Measurements from ENCODE around the gene POLR2C.
A peak's percentile ranks its signal among the peaks of the same experiment; 100 is the strongest.

POLR2C gene

DNA sequence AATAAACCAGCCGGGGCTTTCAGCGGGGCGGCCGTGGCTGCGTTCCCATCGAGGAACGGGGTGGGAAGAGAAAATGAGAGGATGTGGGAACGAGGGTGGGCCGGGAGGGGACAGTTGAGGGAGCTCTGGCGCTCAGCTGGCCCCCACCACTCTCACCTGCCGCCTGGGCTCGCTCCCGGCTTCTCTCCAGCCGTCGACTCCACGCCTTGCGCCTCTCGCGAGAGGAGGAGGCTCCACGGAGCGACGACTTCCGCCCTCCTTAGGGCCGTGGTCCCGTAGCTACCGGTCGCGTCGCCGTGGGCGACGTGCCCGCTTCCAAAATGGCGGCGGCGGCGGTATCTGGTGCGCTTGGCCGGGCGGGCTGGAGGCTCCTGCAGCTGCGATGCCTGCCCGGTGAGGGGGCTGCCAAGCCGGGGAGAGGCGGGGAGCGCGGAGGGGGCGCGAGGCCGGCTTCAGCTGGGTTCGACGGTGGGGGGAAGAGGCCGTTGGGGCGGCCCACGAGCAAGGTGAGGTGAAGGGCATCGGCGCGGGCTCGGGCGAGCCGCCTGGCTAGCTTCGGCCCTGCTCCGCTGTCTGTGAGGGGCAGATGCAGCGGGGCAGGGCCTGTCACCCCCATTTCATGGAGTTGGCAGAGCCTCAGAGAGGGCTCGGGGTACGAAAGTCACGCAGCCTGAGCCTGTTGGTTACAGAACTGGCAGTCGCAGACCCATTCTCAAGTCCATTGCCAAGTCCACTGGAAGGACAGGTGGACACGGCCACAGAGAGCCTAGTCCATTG, 15.1 kb upstream of the POLR2C start, which contains the start of the genes CIAPIN1 and COQ9:
Gene CIAPIN1, minus strand, starts transcription at position 200 of the 777 bp plus-strand sequence. CDS start 6,457 bp downstream, outside the sequence.
Gene COQ9, plus strand, starts transcription at position 294 of the 777 bp plus-strand sequence. Its CDS starts 27 bp downstream, at position 321.
- peak; percentile 72 for DNase-seq (ENCODE audit: low read depth, low spot score)
- H3K27ac ChIP-seq, result peak within 1 kb of the TSS; percentile 62

DNA sequence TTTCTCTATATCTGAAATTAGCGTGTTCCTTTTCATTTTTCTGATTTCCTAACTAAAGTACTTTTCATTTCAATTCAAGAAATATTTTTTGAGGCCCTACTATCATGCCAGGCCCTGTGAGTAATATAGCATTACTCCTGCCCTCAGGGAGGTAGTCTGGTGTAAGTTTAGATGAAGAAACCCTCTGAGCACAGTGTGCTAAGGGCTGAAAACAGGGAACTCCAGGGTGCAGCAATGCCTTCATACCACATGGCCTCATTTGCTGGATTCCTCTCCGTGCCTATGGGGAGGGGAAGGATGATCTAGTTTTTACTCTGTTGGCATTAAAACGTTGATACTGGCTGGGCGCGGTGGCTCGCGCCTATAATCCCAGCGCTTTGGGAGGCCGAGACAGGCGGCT, 10.5 kb upstream of the POLR2C start:
- no peak overlapping the region for H3K27ac ChIP-seq
- DNase-seq (ENCODE audit: low read depth, low spot score), result no peak

DNA sequence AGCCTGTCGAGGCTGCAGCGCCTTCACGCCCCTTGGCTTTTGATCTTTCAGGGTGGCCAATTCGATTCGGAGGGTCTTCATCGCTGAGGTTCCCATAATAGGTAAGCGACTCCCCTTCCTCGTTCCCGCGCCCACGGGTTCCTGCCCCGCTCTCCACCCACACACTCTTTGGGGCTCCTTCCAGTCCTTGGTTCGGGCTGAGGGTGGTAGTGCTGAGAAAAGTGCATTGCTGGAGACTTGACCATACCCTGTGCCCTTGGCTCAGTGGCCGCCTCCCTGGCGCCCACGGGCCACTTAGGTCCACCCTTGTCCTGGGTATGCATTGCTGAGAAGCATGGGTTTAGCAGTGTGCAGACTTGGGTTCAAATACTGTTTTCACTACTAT, 491 bp downstream of the POLR2C start:
- peak overlapping the region; percentile 17 for H3K27ac ChIP-seq
- DNase-seq (ENCODE audit: low read depth, low spot score), result no peak

DNA sequence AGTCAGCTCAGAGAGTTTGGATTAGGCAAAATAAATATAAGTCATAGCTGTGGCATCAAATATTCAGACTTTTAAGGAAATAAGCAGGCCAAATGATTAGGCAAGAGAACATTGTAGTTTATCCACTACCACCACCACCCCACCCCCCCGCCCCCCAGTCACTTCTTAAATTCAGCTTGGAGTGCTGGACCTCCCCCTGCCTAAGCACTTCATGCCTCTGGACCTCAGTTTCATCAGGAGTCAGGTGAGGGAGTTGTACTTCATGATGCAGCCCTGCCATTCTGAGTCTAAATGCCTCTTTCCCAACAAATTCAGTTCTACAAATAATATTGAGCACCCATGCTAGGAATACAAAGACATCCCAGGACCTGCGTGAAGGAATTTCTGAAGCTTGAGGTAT, 2.0 kb downstream of the POLR2C start:
- DNase-seq (ENCODE audit: low read depth, low spot score), result no peak
- no peak overlapping the region for H3K27ac ChIP-seq

DNA sequence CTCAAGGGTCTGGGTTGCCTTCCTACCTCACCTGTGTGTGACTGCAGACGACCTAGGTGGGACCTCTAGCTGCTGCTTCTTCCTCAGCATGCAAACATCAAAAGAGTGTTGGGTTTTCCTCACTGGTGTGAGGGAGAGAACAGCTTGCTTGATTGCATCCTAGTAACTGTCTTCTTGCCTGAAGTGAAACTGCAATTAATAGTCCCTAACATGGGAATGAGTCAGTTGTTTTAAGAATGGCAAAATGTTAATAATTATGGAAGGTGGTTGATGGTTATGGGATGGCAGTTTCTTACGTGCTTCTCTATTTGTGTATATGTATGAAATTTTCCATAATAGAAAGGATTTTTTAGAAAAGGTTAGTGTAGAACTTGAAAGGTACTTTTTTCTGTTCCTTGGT, 5.9 kb downstream of the POLR2C start:
- DNase-seq (ENCODE audit: low read depth, low spot score), result no peak
- no peak overlapping the region for H3K27ac ChIP-seq

DNA sequence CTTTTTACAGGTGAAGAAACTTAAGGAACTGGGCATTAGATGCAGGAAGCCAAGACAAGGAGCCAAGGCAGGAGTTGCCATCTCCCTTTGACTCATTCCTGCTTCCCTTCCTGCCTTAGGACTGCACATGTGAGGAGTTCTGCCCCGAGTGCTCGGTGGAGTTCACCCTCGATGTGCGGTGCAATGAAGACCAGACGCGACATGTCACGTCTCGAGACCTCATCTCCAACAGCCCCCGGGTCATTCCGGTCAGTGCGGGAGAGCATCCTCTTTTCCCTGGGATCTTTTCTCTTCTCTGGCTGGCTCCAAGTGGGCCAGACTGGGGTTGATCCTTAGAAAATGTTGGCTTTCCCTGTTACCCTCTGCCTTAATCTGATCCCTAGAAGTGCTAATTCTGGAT, 6.6 kb downstream of the POLR2C start:
- H3K27ac ChIP-seq, result no peak overlapping the region
- no peak for DNase-seq (ENCODE audit: low read depth, low spot score)

DNA sequence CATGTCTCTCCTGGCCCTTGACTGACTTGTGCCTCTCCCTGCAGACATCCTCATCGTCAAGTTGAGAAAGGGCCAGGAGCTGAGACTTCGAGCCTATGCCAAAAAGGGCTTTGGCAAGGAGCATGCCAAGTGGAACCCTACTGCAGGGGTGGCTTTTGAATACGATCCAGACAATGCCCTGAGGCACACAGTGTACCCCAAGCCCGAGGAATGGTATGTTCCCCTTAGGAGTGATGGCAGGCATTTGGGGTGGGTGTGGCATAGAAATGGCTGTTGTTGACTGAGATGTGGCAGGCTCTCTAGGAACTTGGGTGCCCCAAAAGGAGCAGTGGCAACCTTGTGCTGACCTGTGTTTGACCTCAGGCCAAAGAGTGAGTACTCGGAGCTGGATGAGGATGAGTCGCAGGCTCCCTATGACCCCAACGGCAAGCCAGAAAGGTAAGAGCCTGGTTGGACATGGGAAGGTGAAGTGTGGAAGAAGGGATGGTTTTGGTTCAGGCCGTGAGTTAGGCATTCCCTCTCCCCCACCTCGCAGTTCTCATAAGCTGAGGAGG, 7.5 kb downstream of the POLR2C start:
- no peak overlapping the region for H3K27ac ChIP-seq
- no peak for DNase-seq (ENCODE audit: low read depth, low spot score)

DNA sequence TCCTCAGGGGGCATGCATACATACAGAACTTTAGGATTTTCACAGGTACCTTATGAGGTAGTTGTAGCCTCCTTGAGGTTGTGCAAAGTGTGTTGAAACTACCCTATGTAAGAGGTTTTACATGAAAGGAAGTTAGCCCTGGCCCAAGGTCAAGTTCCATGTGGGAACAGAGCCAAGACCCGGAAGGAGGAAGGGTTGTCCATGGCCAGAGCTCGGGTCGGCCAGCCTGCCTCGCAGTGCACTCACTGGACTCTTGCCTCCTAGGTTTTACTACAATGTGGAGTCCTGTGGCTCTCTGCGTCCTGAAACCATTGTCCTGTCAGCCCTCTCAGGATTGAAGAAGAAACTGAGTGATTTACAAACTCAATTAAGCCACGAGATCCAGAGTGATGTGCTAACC, 8.2 kb downstream of the POLR2C start:
- H3K27ac ChIP-seq, result no peak overlapping the region

DNA sequence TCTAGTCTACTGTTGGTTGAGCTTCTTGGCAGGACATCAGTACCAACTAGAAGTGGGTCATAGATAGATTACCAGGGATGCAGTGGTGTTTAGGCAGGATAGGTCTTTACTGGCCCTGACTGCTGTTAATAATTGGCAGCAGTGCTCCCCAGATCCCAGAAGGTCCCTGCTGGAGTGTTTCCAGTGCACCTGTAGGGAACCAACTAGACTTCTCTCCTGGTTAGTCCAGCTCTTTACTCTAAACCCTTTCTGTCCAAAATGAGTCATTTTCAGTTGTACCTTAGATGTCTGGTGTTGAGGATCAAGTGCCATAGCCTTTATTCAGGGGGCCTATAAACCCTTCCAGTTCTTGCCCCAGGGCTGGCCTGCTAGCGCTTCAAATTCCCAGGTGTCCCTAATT, 8.7 kb downstream of the POLR2C start:
- no peak overlapping the region for H3K27ac ChIP-seq

More for the DNA sequence above, 8.2 kb downstream of the POLR2C start:
- DNase-seq (ENCODE audit: low read depth, low spot score), result no peak

DNA sequence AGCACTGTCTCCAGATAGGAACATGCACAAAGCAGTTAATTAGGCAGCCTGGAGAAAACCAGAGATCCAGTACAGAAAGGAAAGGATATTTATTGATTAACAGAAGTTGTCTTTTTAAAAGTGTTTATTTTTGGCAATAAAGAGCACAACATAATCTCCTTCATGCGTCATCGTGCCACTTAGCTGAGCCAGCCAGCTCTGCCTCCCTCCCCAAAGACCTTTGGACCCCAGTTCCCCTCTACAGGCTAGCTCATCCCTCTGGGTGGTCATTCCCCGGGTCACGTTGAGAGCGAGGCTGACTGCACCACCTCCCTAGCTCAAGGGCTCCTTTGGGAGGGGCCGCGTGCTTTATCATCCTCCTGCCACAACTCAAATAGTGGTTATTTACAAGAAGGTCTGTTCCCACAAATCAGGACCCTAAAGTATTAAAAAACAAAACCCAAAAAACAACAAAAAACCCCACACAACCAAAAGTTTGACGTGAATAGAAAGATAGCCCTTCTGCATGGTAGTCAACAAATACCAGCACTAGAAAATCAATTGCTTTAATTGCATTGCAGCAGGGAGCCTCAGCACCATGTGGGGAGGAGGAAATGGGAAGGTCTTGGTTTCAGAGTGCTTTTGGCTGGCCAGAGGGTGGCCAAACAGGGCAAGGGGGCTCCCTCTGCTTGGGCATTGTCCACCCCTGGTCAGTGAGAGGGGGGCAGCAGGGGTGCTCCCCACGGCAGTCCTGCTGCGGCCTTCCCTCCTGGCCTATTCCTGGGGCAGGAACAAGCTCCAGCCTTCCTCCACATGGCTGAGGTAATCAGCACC, 9.6 kb downstream of the POLR2C start:
- DNase-seq (ENCODE audit: low read depth, low spot score), result no peak
- H3K27ac ChIP-seq, result no peak overlapping the region

More for the DNA sequence above, 8.7 kb downstream of the POLR2C start:
- no peak for DNase-seq (ENCODE audit: low read depth, low spot score)

DNA sequence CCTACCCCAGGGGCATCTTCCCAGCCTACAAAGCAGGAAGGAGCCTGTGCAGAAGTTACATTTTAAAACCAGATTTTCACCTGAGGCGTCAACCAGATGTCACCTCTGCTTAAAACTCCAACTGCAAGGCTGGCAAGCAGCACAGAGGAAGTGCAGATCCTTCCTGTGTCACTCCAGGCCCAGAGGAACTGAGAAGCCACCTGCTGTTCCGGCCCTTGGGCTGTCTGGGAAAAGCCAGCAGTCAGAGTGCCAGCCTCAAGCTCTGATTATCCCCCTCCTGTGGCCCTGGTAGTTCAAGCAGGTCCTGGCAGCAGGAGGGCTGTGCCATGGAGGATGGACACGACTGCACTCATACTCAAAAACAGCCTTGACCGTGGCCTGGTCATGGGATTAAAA, 10.2 kb downstream of the POLR2C start:
- no peak overlapping the region for H3K27ac ChIP-seq

DNA sequence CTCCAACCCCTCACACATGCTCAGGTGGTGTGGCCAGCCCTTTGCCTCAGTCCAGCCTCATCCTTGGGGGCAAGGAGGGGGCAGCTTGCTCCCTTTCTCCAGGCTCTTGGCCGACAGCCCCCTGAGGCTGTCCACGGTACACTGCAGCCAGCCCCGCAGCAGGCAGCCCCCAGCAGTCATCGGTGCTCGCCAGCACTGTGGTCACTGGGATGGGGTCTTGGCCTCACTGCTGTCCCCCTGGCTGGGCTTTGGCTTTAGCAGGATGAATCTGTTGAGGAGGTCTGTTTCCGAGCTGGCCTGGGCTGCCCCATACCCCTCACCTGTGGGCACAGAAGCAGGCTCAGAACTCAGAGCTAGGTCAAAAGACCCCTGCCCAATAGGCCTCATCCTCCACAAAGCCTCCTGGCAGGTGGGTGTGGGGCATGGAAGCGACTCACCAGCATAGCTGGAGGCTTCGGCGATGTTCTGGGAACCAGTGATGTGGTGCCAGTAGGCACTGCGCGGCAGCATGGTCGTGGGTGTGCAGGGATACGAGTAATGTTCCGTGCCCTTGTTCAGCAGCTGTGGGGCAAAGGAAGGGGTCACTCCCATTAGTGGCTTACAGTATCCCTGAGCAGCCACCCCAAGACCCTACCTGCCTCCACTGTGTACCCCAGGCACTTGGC, 10.8 kb downstream of the POLR2C start:
- no peak for DNase-seq (ENCODE audit: low read depth, low spot score)
- no peak overlapping the region for H3K27ac ChIP-seq

More for the DNA sequence above, 10.2 kb downstream of the POLR2C start:
- no peak for DNase-seq (ENCODE audit: low read depth, low spot score)

DNA sequence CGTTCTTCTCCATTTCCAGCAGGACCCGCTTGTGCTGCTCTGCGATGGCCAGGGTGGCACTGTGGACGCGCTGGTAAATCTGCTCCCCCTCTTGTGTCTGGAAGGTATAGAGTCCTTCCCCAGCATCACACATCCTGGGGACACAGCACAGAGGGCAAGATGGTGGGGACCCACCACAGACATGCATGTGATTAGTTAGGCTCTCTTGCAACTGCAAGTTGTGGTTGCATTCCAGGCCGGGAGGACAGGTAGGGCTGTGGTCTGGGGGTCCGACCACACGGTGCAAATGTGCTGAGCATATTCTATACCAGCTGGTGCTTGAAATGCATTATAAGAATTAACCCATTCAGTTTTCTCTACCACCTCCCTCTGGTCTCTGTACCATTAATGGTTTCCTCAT, 11.4 kb downstream of the POLR2C start:
- DNase-seq (ENCODE audit: low read depth, low spot score), result no peak
- H3K27ac ChIP-seq, result no peak overlapping the region

DNA sequence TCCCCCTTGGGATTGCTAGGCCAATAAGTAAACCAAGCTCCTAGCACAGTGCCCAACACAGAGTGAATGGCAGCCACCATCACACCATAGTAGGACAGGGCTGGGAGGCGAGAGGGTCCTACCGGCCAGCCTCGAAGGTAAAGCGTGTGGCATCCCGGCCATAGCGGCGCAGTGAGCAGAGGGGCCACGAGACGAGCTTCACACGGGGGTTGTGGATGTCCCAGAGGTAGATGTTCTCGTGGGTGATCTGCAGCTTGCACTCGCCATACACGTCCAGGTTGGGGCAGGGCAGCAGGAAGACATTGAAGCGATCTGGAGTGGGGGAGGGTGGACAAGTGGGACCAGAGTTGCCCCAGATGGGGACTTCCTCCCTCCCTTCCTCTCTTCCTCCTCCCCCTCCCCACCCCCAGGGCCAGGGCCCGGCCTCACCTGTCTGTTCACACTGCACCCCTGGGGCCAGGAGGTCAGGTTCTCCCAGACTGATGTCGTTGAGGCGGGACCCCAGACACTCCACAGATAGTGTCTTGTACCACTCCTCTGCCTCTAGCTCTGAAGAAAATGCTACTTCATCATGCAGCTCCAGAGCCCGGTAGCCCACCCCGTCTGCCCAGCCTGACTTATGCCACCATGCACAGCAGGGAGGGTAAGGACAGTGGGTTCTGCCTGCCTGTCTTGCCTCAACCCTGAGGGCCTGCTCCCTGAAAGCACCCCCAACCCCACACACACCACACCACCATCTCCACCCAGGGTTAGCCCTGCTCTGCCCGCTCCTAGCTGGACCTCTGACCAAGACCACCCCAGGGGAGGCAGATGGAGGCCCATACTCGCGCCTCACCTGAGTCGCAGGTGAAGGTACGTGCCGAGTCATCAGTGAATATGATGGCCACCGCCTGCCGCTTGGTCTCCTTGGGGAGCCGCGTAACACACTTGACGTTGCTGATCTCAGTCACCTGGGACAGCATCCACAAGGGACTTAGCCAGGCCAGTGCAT, 12.5 kb downstream of the POLR2C start:
- DNase-seq (ENCODE audit: low read depth, low spot score), result no peak
- no peak overlapping the region for H3K27ac ChIP-seq

DNA sequence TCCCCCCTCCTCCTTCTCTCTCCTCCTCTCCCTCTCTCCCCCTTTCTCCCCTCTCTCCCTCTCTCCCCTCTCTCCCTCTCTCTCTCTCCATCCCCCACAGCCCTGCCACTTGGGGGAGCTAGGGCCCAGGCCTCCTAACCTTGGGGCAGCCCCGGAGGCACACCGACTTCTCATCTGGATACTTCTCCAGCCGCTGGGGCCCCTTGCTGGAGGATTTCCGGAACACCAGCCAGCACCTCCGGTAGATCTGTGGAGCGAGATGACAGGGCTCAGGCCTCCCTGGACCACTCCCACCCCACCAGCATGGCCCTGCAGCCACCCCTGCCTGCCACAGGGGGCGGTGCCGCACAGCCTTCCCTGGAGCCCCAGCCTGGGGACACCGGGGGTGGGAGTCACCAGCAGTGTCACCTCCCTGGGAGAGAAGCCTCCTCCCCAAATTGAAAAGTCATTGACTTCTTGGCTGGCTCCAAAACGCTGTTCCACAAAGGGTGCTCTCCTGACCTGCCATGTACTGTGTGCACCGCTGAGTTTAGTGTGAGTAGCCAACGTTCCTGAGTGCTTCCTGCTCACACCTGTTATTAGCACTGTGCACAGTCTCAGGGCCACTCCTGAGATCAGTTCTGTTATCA, 13.3 kb downstream of the POLR2C start:
- H3K27ac ChIP-seq, result no peak overlapping the region
- DNase-seq (ENCODE audit: low read depth, low spot score), result no peak

DNA sequence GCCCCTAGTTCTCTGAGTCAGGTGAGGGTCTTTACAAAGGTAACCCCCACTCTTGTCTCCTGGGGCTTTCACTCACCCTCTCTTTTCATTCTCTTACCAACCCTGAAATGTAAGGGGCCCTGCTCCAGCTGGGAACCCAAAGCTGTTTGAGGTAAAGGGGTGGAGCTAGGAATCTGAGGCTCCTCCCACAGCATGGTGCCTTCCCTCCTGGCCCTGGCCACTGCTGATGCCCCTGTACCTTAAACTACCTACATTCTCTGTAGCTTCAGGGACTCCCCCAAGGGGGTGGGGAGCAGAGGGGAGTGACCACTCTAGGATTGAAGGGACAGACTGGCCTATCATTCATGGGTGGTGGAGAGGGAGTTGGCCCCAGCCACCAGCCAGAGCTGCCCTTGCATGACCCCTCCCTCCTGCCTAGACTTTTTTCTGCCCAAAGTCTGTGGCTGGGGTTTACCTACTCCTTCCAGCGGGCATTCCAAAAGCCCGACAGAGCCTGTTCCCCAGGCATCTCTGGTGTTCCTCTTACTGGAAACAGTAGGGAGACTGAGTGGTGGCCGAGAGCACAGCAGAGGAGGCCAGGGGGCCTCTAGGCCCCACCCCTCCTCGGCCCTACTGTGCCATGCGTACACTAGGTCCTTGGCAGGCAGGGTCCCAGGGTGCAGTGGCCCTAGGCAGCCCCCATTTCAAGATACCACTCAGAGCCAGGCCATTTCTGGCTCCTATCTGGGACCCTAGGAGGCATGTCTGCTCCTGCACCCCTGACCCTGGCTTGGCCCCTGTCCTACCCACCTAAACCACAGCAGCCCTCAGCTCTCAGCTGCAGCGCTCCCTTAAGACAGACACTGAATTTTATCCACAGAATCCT, 14.3 kb downstream of the POLR2C start:
- no peak overlapping the region for H3K27ac ChIP-seq
- DNase-seq (ENCODE audit: low read depth, low spot score), result no peak

DNA sequence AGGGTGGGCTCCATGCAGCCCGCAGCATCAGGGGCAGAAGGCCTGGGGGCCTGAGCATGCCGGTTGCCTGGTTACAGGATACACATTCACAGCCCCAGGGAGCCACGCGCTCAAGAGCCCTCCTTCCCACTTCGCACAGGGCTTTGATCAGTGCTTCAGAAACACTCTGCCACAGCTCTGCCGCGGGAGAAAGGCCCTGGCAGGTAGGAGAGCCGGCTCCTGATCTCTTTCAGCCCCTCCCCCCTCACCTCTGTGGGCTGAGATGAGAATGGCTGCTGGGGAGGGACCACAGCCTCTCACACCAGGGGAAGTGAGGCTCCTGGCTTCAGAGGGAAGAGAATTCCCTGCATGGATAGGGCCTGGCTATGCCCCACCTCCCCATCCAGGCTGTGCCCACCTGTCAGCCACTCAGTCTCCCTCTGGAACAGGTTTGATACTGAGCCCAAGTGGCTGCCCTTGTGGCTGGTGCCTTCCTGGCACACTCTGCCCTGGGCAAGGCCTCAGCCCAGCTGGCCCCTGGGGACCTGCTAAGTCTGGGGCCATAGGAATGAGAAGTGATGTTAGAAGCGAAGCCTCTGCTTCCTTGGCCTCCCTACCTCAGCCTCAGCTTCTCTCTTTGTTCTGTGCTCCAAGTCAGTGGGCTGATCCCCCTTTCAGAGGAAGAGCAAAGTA, 15.2 kb downstream of the POLR2C start:
- no peak overlapping the region for H3K27ac ChIP-seq
- DNase-seq (ENCODE audit: low read depth, low spot score), result no peak
